CD8-positive, alpha-beta memory T cell (primary cell): ENCODE measurements around the gene WWP2. TPM values are rescaled to one million over a fixed set of nuclear protein-coding genes. Genes with fewer than 3 reads are reported as not detected.

Experiments used
- CTCF ChIA-PET: fragments of 350-600 bp; sonication (Branson Sonifier 250); formaldehyde crosslinking; loops from one replicate; lab custom pipeline; 2021; ENCODE audit warnings: antibody characterized with exemption; lab: Charles Lee
- POLR2A ChIA-PET: fragments of 350-600 bp; sonication (Branson Sonifier 250); formaldehyde crosslinking; loops from one replicate; lab custom pipeline; 2021; ENCODE audit warnings: antibody characterized with exemption; lab: Charles Lee
- DNase-seq, 5 donors: peaks; one replicate each; pipeline versions ENCODE4 v3.0.0 to v3.0.0-alpha.2; 2020 to 2022; ENCODE audit warnings: mixed read lengths in 1 of 5
- H3K27ac ChIP-seq: one replicate; pipeline ENCODE4 v1.7.0; 2013; ENCODE audit warnings: low read depth, mild to moderate bottlenecking, low read length, moderate library complexity
- H3K27me3 ChIP-seq: 2 replicates; pipeline ENCODE4 v1.7.0; 2013; ENCODE audit warnings: low read length, mild to moderate bottlenecking; ENCODE audit not compliant: insufficient read depth, poor library complexity, severe bottlenecking
- H3K36me3 ChIP-seq: 2 replicates; pipeline ENCODE4 v1.7.0; 2013; ENCODE audit warnings: mild to moderate bottlenecking, low read length, moderate library complexity; ENCODE audit not compliant: insufficient read depth
- H3K4me1 ChIP-seq: 2 replicates; pipeline ENCODE4 v1.7.0; 2013; ENCODE audit warnings: mild to moderate bottlenecking, low read length, moderate library complexity; ENCODE audit not compliant: insufficient read depth
- H3K4me3 ChIP-seq: 2 replicates; pipeline ENCODE4 v1.7.0; 2013; ENCODE audit warnings: mild to moderate bottlenecking, low read length
- H3K9me3 ChIP-seq: 2 replicates; pipeline ENCODE4 v1.7.0; 2013; ENCODE audit warnings: mild to moderate bottlenecking, low read length
- H3K27ac Mint-ChIP-seq, 8 donors: one replicate each; pipeline ENCODE4 v1.8.0; 2020 to 2021; ENCODE audit warnings: mixed read lengths in 8 of 8, mild to moderate bottlenecking in 6 of 8, inconsistent platforms in 3 of 8, moderate library complexity in 3 of 8
- H3K27me3 Mint-ChIP-seq, 2 donors: one replicate each; pipeline ENCODE4 v1.8.0; 2020 to 2021; ENCODE audit warnings: mixed read lengths in 2 of 2, mild to moderate bottlenecking in 1 of 2, moderate library complexity in 1 of 2
- H3K36me3 Mint-ChIP-seq, 3 donors: one replicate each; pipeline ENCODE4 v1.8.0; 2020 to 2021; ENCODE audit warnings: mixed read lengths in 3 of 3, inconsistent platforms in 1 of 3, mild to moderate bottlenecking in 1 of 3
- H3K4me1 Mint-ChIP-seq, 3 donors: one replicate each; pipeline ENCODE4 v1.8.0; 2020 to 2021; ENCODE audit warnings: mixed read lengths in 3 of 3, inconsistent platforms in 1 of 3, mild to moderate bottlenecking in 1 of 3
- H3K4me3 Mint-ChIP-seq, 7 donors: one replicate each; pipeline ENCODE4 v1.8.0; 2020 to 2021; ENCODE audit warnings: mixed read lengths in 7 of 7, mild to moderate bottlenecking in 6 of 7, moderate library complexity in 4 of 7, inconsistent platforms in 2 of 7
- H3K9me3 Mint-ChIP-seq, 5 donors: one replicate each; pipeline ENCODE4 v1.8.0; 2020 to 2022; ENCODE audit warnings: mixed read lengths in 5 of 5, mild to moderate bottlenecking in 3 of 5, moderate library complexity in 2 of 5, inconsistent platforms in 1 of 5
- polyA plus RNA-seq: library from polyadenylated mRNA; unstranded; fragments of 300-500 nt; fragmentation: Illumina TruSeq; gene quantifications from one replicate; pipeline ENCODE4 v1.2.3, GENCODE V29; 2021
- total RNA-seq, 2 experiments: library from RNA; stranded (reverse); gene quantifications; one replicate each; pipeline ENCODE4 v1.2.3, GENCODE V29; 2021

The WWP2 gene
- total and polyA plus RNA-seq, 3 experiments from 2014 or later = 41.0 to 50.6 (median 46.3) TPM

- Histone ChIP-seq H3K27me3 (no peaks in the 10 kb centered on the region), H3K27ac (no peak overlapping the region), H3K4me3 (no peak overlapping the region), H3K4me1 (no peaks in the 10 kb centered on the region), H3K9me3 (no peaks in the 10 kb centered on the region), H3K36me3 (peaks cover 4% of the 10 kb centered on the region)
- Mint-ChIP-seq H3K27ac (peak overlapping the region in 4 of 8 donors; percentile 8 to 63 (median 47)), H3K36me3 (peaks cover 13 to 60% (median 13%) of the 10 kb centered on the region in 3 donors), H3K4me1 (peaks cover 7 to 17% (median 12%) of the 10 kb centered on the region in 3 donors), H3K4me3 (no peak overlapping the region), H3K9me3 (no peaks in the 10 kb centered on the region), H3K27me3 (peaks cover 0 to 2% of the 10 kb centered on the region in 2 donors)
- ChIA-PET POLR2A (no interaction called here), CTCF (interaction anchor here (0.7 kb wide), 1 partner anchor 432 kb away, joined by 3 read pairs; no protein-coding TSS in a partner anchor)
- no peak for DNase-seq
These were observed 96.3 kb downstream of the WWP2 start for GRCh38 chr16:69858191-69859104.

GRCh38 chr16:69859105-69859989, 97.2 kb downstream of the WWP2 start:
- Mint-ChIP-seq H3K36me3 (peaks cover 5 to 54% (median 6%) of the 10 kb centered on the region in 3 donors), H3K27me3 (peaks cover 0 to 2% of the 10 kb centered on the region in 2 donors), H3K27ac (peak overlapping the region in 4 of 8 donors; percentile 37 to 65 (median 52)), H3K4me3 (no peak overlapping the region), H3K4me1 (peaks cover 0 to 10% (median 9%) of the 10 kb centered on the region in 3 donors), H3K9me3 (no peaks in the 10 kb centered on the region)
- H3K4me1 ChIP-seq = no peaks in the 10 kb centered on the region
- CTCF ChIA-PET = no interaction called here
- H3K4me3 ChIP-seq = no peak overlapping the region
- no peaks in the 10 kb centered on the region for H3K27me3 ChIP-seq
- no peak for DNase-seq
- H3K27ac ChIP-seq = no peak overlapping the region
- H3K36me3 ChIP-seq = peaks cover 4% of the 10 kb centered on the region
- POLR2A ChIA-PET = no interaction called here
- no peaks in the 10 kb centered on the region for H3K9me3 ChIP-seq

GRCh38 chr16:69860233-69861231, 98.4 kb downstream of the WWP2 start:
- H3K4me1 Mint-ChIP-seq = peaks cover 0 to 6% (median 5%) of the 10 kb centered on the region in 3 donors
- no peaks in the 10 kb centered on the region for H3K27me3 ChIP-seq
- ChIA-PET CTCF (no interaction called here), POLR2A (interaction anchor here (0.7 kb wide), 1 partner anchor 186 kb away, joined by 4 read pairs; no protein-coding TSS in a partner anchor)
- no peaks in the 10 kb centered on the region for H3K4me1 ChIP-seq
- H3K4me3 ChIP-seq = no peak overlapping the region
- no peak overlapping the region for H3K27ac ChIP-seq
- DNase-seq = no peak
- no peaks in the 10 kb centered on the region for H3K9me3 Mint-ChIP-seq
- H3K27ac Mint-ChIP-seq = peak overlapping the region in 4 of 8 donors; percentile 12 to 77 (median 55)
- H3K36me3 ChIP-seq = peaks cover 4% of the 10 kb centered on the region
- peaks cover 5 to 51% (median 6%) of the 10 kb centered on the region in 3 donors for H3K36me3 Mint-ChIP-seq
- H3K9me3 ChIP-seq = no peaks in the 10 kb centered on the region
- H3K4me3 Mint-ChIP-seq = no peak overlapping the region
- H3K27me3 Mint-ChIP-seq = peaks cover 0 to 2% of the 10 kb centered on the region in 2 donors

GRCh38 chr16:69861292-69862030, 99.3 kb downstream of the WWP2 start:
- H3K27ac ChIP-seq = no peak overlapping the region
- H3K9me3 ChIP-seq = no peaks in the 10 kb centered on the region
- H3K9me3 Mint-ChIP-seq = no peaks in the 10 kb centered on the region
- H3K4me1 Mint-ChIP-seq = peaks cover 0 to 5% (median 0%) of the 10 kb centered on the region in 3 donors
- ChIA-PET POLR2A (no interaction called here), CTCF (no interaction called here)
- peaks cover 4% of the 10 kb centered on the region for H3K36me3 ChIP-seq
- no peaks in the 10 kb centered on the region for H3K27me3 ChIP-seq
- peaks cover 0 to 2% of the 10 kb centered on the region in 2 donors for H3K27me3 Mint-ChIP-seq
- no peak overlapping the region for H3K4me3 Mint-ChIP-seq
- peaks cover 5 to 52% (median 6%) of the 10 kb centered on the region in 3 donors for H3K36me3 Mint-ChIP-seq
- H3K4me3 ChIP-seq = no peak overlapping the region
- no peaks in the 10 kb centered on the region for H3K4me1 ChIP-seq
- peak overlapping the region in 2 of 8 donors; percentile 9 to 31 for H3K27ac Mint-ChIP-seq
- DNase-seq = no peak

GRCh38 chr16:69863401-69864281, 101.5 kb downstream of the WWP2 start:
- H3K9me3 Mint-ChIP-seq = no peaks in the 10 kb centered on the region
- CTCF ChIA-PET = no interaction called here

GRCh38 chr16:69865701-69866100, 103.6 kb downstream of the WWP2 start:
- H3K36me3 ChIP-seq = no peaks in the 10 kb centered on the region
- Mint-ChIP-seq H3K27me3 (peaks cover 0 to 2% of the 10 kb centered on the region in 2 donors), H3K4me3 (no peak overlapping the region), H3K27ac (peak overlapping the region in 1 of 8 donors; percentile 86), H3K4me1 (peaks cover 0 to 4% (median 0%) of the 10 kb centered on the region in 3 donors), H3K36me3 (peaks cover 0 to 47% (median 7%) of the 10 kb centered on the region in 3 donors), H3K9me3 (no peaks in the 10 kb centered on the region)
- no peak overlapping the region for H3K27ac ChIP-seq
- H3K9me3 ChIP-seq = no peaks in the 10 kb centered on the region
- H3K4me3 ChIP-seq = no peak overlapping the region
- ChIA-PET POLR2A (no interaction called here), CTCF (interaction anchor here (1.4 kb wide), 1 partner anchor 16 kb away, joined by 3 read pairs; no protein-coding TSS in a partner anchor)
- no peaks in the 10 kb centered on the region for H3K4me1 ChIP-seq
- DNase-seq = no peak
- no peaks in the 10 kb centered on the region for H3K27me3 ChIP-seq

More at GRCh38 chr16:69863401-69864281, 101.5 kb downstream of the WWP2 start:
- peaks cover 2 to 48% (median 4%) of the 10 kb centered on the region in 3 donors for H3K36me3 Mint-ChIP-seq
- H3K27me3 Mint-ChIP-seq = peaks cover 0 to 2% of the 10 kb centered on the region in 2 donors
- DNase-seq = no peak
- no peaks in the 10 kb centered on the region for H3K36me3 ChIP-seq
- no peak overlapping the region for H3K27ac ChIP-seq
- H3K27ac Mint-ChIP-seq = no peak overlapping the region
- no peaks in the 10 kb centered on the region for H3K4me1 ChIP-seq
- no peak overlapping the region for H3K4me3 ChIP-seq
- POLR2A ChIA-PET = no interaction called here
- peaks cover 0 to 5% (median 0%) of the 10 kb centered on the region in 3 donors for H3K4me1 Mint-ChIP-seq
- no peaks in the 10 kb centered on the region for H3K27me3 ChIP-seq
- H3K4me3 Mint-ChIP-seq = no peak overlapping the region
- H3K9me3 ChIP-seq = no peaks in the 10 kb centered on the region
